PC-9 (cell line): Measurements from ENCODE around the gene AMOTL1.

Experiments used
- EZH2 ChIP-seq: fragments of 200-600 bp; sonication (generic); IDR thresholded peaks from 2 replicates; pipeline ENCODE4 v1.8.0; 2017; ENCODE audit warnings: antibody characterized with exemption, low read depth
- TF ChIP-seq, protein P1 (sequence below): fragments of 200-600 bp; sonication (generic); conservative IDR thresholded peaks from 2 replicates; pipeline ENCODE4 v1.6.1; 2017; ENCODE audit warnings: mixed run types, antibody characterized with exemption, mild to moderate bottlenecking, moderate library complexity

DNA sequence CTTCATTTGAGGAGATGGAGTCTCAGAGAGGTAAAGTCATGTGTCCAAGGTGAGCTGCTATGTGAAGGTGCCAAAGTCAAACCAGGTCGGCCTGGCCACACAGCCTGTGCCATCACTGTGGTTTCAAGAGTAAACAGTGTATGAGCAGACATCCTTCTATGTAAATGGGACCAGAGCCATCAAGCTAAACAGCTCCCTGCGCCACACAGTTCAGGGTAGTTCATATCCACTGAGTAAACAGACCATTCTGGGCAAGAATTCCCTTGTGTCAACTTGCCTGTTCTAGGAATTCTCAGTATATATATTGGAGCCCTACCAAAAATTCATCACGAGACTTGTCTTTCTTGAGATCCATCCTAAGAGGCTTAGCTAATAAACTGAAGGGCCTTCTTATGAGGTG, 77.5 kb downstream of the AMOTL1 start:
- TF ChIP-seq, protein P1, sequence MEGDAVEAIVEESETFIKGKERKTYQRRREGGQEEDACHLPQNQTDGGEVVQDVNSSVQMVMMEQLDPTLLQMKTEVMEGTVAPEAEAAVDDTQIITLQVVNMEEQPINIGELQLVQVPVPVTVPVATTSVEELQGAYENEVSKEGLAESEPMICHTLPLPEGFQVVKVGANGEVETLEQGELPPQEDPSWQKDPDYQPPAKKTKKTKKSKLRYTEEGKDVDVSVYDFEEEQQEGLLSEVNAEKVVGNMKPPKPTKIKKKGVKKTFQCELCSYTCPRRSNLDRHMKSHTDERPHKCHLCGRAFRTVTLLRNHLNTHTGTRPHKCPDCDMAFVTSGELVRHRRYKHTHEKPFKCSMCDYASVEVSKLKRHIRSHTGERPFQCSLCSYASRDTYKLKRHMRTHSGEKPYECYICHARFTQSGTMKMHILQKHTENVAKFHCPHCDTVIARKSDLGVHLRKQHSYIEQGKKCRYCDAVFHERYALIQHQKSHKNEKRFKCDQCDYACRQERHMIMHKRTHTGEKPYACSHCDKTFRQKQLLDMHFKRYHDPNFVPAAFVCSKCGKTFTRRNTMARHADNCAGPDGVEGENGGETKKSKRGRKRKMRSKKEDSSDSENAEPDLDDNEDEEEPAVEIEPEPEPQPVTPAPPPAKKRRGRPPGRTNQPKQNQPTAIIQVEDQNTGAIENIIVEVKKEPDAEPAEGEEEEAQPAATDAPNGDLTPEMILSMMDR = no peak
- TF ChIP-seq EZH2 = no peak
